ENCODE results near the gene SPDL1.

Gene SPDL1

DNA sequence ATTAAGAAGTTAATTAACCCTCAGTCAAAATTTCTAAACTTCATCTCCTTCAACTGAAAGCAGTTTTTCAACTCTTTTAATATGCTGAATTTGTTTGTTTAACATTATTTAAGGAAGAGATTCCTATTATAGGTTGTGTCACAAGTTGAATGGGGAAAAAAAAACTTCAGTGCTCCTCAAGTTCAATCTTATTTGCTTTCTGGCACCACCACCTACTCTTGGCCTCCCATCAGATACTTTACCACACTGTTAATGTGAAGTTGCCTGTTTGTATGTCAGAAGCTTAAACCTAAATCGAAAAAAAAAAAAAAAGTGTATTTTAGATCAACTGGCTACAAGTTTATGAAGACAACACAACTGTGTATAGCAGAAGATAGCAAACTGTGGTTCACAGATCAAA is 49.4 kb downstream of the SPDL1 start:
- no peak for DNase-seq

GRCh38 chr5:169634606-169635005 is 51.0 kb downstream of the SPDL1 start:
- DNase-seq = no peak

DNA sequence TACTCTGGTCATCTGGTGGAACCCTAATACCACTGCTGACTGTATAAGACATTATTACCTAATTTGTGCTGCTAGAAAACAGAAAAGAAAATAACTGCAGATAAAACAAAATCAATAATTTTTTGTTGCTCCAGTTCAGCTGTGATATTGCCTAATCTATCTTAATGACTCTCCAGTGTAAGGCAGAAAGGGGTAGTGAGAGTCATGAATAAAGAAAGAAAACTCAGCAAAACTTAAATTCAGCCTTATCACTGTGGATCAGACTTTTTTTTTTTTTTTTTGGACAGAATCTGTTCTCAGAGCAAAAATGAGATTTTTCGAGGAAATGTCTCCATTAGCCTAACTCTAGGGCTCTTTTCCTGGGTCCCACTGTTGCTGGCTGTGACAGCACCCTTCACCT is 52.4 kb downstream of the SPDL1 start:
- no peak for DNase-seq

DNA sequence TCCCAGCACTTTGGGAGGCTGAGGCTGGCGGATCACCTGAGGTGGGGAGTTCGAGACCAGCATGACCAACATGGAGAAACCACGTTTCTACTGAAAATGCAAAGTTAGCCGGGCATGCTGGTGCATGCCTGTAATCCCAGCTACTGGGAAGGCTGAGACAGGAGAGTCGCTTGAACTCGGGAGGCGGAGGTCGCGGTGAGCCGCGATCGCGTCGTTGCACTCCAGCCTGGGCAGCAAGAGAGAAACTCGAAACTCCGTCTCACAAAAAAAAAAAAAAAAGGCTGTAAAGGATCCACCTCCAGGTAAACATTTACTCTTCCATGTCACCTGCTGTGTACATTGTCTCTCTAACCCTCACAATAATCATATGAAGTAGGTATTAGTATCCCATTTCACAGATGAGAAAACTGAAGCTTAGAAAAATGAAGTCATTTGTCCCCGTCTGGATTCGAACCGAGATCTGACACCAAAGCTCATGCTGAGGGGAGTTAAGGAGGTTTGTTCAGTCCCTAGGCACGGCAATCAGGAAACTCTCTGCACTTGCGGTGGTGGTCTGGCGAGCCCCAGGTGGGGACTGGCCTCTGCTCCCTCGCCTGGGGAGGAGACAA is 53.0 kb downstream of the SPDL1 start:
- DNase-seq = no peak

GRCh38 chr5:169637085-169637548 is 53.5 kb downstream of the SPDL1 start, which contains the start of gene DOCK2:
Gene DOCK2 (plus strand): TSS chr5:169637275. CDS start chr5:169637327, 52 bp downstream.
- DNase-seq = peak; percentile 15 to 59 (median 30)

- DNase-seq = peak in 3 of 4 experiments; percentile 25 to 58 (median 51)
Observed at GRCh38 chr5:169637549-169638121, 54.1 kb downstream of the SPDL1 start.

- DNase-seq = no peak
Observed at GRCh38 chr5:169641253-169641652, 57.7 kb downstream of the SPDL1 start.

DNA sequence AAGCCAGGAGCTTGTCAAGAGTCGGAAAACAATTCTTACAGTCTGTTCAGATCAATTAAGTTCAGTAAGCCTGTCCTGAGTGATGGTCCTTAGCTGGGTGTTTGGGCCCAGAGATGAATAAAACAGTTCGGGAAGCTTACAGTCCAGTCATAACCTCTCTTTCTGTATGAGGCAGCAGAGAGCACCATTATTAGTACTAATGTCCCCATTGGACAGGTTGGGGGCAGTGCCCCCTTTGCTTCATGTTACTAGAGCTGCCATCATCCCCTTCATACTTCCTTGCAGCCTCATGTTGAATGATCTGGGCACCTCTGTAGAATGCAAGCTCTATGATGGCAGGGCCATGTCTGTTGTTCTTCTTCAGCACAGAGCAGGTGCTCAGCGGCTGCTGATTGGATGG is 63.3 kb downstream of the SPDL1 start:
- no peak for DNase-seq

- no peak for DNase-seq
Observed at GRCh38 chr5:169647566-169647965, 64.0 kb downstream of the SPDL1 start.

GRCh38 chr5:169648725-169649310 is 65.2 kb downstream of the SPDL1 start:
- DNase-seq = no peak

- no peak for DNase-seq
Observed at GRCh38 chr5:169649486-169649885, 65.9 kb downstream of the SPDL1 start.

GRCh38 chr5:169650701-169651331 is 67.2 kb downstream of the SPDL1 start:
- DNase-seq = no peak

- DNase-seq = no peak
Observed at GRCh38 chr5:169651526-169651925, 68.0 kb downstream of the SPDL1 start.

DNA sequence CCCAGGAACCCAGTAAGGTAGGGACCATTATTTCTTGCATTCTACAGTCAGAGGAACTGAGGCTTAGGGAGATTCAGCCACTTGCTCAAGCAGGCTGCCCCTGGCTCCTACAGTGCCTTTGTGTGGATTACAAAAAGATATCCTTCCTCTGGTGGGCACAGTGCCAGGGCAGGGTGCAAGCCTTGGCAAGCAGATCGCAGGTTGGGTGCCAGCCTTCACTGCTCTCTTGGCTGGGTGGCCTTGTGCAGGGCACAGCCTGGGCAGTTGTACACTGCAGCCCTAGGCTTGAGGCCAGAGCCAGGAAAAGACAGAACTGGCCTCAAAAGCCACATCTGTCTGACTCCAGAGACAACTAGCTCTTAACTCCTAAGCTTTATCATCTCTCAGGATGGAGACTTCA is 68.5 kb downstream of the SPDL1 start:
- DNase-seq = no peak

DNA sequence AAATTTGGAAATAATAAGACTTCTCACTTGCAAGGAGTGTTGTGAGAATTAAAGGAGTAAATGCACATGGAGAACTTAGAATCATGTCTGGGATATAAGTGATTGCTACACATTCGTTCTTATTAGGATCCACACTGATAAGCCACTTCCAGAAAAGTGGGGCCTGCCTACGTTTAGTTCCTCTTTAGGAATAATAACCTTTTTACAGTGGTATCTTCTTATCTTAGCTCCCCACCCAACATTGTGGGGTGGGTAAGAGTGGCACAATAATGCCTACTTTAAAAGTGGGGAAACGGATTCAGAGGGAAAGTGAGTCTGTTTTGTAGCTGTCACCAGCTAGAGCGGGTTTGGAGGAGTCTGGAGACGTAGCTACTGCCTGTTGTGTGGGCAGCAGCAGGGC is 69.5 kb downstream of the SPDL1 start:
- no peak for DNase-seq

Data from activated naive CD4-positive, alpha-beta T cell (primary cell).